HG03521 (cell line): ENCODE results near the gene FBXL4.

Experiments used
- ATAC-seq: cut with Tn5 transposase; IDR thresholded peaks from one replicate; pipeline ENCODE4 v1.9.1; 2021; ENCODE audit warnings: mild to moderate bottlenecking, moderate library complexity; ENCODE audit not compliant: unreplicated experiment

The FBXL4 gene

GRCh38 chr6:98840385-98840784, 107.4 kb downstream of the FBXL4 start:
- no peak for ATAC-seq

GRCh38 chr6:98839781-98840361, 107.9 kb downstream of the FBXL4 start:
- no peak for ATAC-seq

- ATAC-seq, result no peak
These were observed 108.8 kb downstream of the FBXL4 start for GRCh38 chr6:98838975-98839374.

GRCh38 chr6:98838032-98838431, 109.7 kb downstream of the FBXL4 start:
- ATAC-seq, result no peak

- no peak for ATAC-seq
These were observed 110.5 kb downstream of the FBXL4 start for GRCh38 chr6:98836962-98837944.

GRCh38 chr6:98836025-98836961, 111.5 kb downstream of the FBXL4 start:
- ATAC-seq, result no peak

- ATAC-seq, result no peak
These were observed 112.4 kb downstream of the FBXL4 start for GRCh38 chr6:98835149-98836024.

GRCh38 chr6:98834060-98835031, 113.4 kb downstream of the FBXL4 start, which contains the start of gene POU3F2:
POU3F2 (plus strand) TSS chr6:98834574; CDS start chr6:98834874, 300 bp downstream.
- ATAC-seq, result peak; percentile 51

- no peak for ATAC-seq
These were observed 114.3 kb downstream of the FBXL4 start for GRCh38 chr6:98833307-98834059.

- no peak for ATAC-seq
These were observed 114.8 kb downstream of the FBXL4 start for GRCh38 chr6:98833057-98833306.

- ATAC-seq, result no peak
These were observed 115.3 kb downstream of the FBXL4 start for GRCh38 chr6:98832284-98833056.

GRCh38 chr6:98831959-98832283, 115.8 kb downstream of the FBXL4 start:
- ATAC-seq, result no peak

GRCh38 chr6:98831057-98831958, 116.4 kb downstream of the FBXL4 start:
- no peak for ATAC-seq

- ATAC-seq, result no peak
These were observed 117.6 kb downstream of the FBXL4 start for GRCh38 chr6:98830146-98830545.

GRCh38 chr6:98828941-98829411, 118.8 kb downstream of the FBXL4 start:
- ATAC-seq, result no peak

GRCh38 chr6:98828211-98828788, 119.4 kb downstream of the FBXL4 start:
- ATAC-seq, result no peak
